Medulla oblongata (tissue), 1 donor: ENCODE data around the gene SH3TC1.

Experiments used
- DNase-seq: peaks from one replicate; pipeline ENCODE4 v3.0.0-alpha.2; 2015; ENCODE audit errors: extremely low spot score

The SH3TC1 gene

DNA sequence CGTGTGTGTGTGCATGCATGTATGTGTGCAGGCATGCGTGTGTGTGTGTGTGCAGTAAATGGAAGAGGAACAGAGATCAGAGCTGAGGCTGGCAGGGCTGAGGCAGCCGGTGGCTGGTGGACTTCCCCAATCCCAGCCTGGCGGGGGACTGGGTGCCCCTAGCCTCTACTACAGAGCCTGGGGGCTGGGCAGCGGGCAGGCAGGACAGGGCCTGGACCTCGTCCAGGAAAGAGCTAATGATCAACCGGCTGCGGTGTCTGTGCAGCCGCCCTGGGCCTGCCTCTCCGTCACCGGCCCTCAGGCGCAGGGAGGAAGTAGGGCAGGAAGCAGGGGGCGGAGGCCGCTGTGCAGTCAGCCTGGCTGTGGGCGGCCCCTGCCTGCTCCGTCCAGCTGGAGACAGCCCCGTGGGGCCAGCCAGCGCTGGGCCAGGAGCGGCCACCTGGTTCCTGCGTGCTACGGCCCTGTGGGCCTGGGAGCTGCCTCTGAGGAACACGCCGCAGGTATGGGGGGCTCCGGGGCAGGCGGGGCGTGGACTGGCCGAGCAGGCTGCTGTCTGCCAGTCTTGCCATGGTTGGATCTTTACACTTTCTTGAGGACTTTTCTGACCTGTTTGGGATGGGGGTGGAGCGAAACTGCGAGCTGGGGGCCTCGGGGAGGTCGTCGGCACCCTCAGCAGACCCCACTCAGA, at the start of gene SH3TC1:
Gene SH3TC1, plus strand, starts transcription at position 385 of the 688 bp plus-strand sequence. CDS start 5,905 bp downstream, outside the sequence.
- peak; percentile 88 for DNase-seq

DNA sequence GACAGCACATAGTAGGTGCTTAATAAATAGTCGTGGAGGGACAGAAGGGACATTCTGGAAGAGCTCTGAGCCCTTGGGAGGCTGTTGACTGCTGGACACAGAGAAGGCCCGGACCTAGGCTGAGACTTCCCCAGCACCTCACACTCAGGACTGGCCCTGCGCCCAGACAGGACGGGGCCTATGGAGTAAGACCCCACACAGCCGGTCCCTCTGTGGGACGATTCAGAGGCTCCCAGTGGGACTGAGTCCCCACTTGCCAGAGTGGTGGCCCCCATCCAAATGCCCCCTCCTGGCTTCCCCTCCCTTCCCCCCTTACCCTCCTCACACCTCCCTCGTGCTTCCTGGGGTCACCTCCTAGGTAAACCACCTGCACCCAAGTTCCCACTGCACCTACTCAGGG, 49.4 kb upstream of the SH3TC1 start:
- no peak for DNase-seq

GRCh38 chr4:8150152-8151090, 48.7 kb upstream of the SH3TC1 start:
- no peak for DNase-seq

- no peak for DNase-seq
These were observed 47.9 kb upstream of the SH3TC1 start for GRCh38 chr4:8151165-8151650.

DNA sequence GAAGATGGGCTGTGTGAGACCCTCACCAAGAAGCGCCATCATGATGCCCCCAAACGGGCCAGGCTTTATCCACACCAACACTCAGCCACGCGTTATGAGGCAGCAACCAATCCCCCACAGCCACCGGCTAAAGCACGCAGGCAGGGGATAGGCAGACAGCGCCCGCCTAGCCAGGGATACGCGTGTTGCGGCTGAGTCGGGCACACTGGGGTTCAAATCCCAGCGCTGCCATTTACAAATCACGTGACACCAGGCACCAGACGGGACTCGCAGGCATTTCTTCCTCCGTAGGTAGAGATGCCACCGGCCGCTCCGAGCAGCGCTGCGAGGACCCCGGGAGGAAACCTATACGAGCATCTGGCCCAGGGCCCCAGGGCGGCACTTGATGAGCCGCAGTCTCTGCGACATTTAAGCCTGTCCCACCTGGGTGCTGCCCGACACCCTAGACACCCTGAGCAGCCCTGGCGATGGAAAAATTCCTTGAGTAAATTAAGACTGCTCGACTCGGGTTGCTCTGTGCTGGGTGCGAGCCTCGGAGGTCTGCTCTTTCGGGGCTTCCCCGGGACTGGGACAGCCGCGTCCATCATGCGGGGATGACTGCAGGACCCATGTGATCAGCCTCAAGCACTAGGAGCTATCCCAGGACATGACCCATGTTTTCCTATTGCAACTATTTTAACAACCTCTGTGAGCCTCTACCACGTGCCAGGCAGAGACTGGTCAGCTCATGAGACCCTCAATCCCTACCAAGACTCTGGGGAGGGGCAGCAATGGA, 46.8 kb upstream of the SH3TC1 start:
- DNase-seq: no peak

DNA sequence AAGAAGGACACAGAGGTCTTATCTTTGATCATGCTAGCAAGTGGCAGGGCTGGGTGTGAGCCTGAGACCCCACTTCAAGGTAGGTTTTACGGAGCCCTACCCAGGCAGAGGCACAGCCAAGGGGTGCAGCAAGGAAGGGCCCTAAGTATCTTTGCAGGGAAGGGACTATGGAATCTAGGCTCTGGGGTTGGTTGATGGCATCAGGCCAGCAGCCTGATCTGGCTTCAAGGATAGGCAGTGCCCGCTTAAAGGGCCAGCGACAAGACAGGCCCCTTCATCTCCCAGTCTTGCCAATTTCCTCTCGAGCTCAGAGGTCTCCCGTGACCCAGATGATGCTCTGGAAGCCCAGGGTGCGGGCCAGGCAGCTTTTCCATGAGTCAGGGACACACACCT, 46.2 kb upstream of the SH3TC1 start:
- DNase-seq: no peak

GRCh38 chr4:8153441-8153840, 45.6 kb upstream of the SH3TC1 start:
- DNase-seq: no peak

- DNase-seq: no peak
These were observed 44.0 kb upstream of the SH3TC1 start for GRCh38 chr4:8155048-8155447.

DNA sequence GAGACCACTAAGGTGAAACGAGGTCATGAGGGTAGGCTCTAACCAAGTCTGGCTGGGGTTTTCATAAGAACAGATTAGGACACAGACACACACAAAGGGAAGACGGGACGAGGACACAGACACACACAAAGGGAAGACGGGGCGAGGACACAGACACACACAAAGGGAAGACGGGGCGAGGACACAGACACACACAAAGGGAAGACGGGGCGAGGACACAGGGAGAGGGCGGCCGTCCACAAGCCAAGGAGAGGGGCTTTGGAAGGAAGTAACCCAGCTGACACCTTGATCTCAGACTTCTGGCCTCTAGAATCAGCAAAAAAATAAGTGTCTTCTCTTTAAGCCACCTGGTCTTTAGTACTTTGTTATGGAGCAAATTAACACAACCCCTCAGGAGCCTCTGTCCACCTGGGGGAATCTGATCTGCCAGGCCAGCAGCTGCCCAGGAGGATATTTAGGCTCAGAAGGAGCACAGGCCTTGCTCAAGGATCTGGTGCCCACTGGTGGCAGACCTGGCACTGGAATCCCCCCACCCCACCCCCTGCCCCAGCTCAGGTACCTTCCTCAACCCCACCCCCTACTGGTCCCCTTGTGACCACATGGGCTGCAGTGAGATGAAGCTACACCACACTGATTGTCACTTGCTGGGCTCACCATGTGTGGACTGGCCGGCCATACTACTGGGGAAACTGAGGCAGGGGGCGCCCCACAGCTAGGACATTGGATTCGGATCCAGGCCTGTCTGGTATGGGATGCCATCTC, 43.2 kb upstream of the SH3TC1 start:
- DNase-seq: no peak

DNA sequence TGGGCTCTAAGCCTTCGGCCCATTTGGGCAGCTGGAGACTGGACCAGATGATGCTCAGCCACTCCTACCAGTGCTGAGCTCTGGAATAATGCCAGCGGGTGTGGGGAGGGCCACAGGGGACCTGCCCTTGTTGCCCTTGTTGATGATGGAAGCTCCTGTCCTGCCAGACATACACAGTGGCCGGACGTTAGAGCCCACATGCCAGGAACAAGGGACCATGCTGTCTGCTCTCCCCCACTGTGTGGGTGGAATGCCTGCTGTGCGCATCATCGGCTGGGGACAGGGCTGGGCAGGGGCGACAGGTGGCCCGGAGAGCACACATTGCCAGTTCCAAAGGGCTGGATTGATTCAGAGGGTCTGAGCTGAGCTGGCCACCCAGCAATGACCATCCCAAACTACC, 42.5 kb upstream of the SH3TC1 start:
- no peak for DNase-seq

- DNase-seq: no peak
These were observed 41.6 kb upstream of the SH3TC1 start for GRCh38 chr4:8157496-8157895.

DNA sequence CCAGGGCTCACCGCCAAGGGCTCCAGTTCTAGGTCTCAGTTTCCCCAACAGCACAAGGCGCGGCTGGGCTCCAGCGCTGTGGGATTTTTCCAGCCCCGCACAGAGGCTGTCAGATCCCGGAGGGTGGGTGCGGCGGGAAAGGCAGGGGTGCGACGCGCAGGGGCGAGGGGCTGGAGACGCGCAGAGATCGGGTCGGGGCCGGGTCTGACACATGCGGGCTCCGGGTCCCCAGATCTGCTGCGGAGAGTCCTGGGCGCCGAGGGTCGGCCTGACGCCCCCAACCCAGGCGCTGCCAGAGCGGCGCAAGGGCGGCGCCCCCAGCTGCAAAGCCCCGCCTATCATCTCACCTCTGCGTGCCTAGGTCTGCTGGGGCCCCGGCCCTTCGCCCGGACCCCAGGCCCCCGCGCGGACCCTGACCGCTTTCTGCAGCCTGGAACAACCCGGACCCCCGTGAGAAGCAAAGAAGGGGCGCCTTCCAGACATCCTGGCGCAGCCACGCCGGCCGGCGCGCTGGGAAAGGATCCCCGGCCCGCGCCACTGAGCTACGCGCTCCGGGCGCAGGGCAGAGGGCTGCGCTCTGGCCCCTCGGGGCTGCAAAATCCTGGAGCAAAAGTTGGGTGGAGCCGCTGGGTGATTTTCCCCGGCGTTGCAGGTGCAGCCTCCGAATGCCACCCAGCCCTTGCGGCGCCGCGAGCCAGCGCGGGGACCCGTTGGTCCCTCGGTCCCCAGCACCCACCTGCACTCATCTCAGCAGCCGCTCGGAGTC, 41.0 kb upstream of the SH3TC1 start:
- DNase-seq: no peak

DNA sequence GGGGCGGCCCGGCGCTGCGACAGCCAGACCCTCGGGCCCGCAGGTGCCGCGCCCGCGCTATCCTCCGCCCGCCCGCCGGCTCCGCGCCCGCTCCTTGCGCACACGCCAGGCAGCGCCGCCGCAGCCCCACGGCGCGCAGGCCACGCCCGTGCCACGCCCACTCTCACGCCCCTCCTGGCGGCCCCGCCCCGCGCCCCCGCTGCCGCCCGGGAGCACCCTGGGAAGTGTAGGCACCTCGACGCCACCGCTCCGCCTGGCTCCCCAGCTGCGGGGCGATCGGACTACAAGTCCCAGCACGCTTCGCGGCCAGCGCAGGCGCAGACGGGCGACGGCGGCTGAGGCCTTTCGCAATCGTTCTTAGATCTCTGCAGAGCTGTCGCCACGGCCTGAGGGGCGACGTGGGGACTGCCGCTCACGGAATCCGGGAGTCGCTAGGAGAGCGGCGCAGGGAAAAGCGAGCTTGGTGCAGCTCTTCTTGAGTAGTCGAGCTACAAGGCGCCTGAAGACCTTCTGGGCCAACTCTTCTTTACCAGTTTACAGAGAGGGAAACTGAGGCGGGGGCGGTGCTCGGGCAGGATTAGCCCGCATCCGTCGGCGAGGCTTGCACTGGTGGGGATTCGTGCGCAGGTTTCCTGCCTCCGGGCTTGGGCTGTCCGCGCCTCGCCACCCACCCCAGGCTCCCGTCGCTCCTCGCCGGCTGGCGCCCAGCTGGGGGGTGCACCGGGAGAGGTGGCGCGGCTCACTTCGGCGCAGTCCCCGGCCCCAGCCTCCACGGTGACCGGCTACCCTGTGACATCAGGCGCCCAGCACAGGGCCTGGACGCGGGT, 40.2 kb upstream of the SH3TC1 start, which contains the start of gene ABLIM2:
Gene ABLIM2, minus strand, starts transcription at position 104 of the 827 bp plus-strand sequence. CDS start 124 bp downstream, outside the sequence.
- peak; percentile 97 for DNase-seq

GRCh38 chr4:8159537-8160232, 39.4 kb upstream of the SH3TC1 start:
- DNase-seq: no peak

GRCh38 chr4:8160233-8160560, 38.9 kb upstream of the SH3TC1 start:
- DNase-seq: no peak

DNA sequence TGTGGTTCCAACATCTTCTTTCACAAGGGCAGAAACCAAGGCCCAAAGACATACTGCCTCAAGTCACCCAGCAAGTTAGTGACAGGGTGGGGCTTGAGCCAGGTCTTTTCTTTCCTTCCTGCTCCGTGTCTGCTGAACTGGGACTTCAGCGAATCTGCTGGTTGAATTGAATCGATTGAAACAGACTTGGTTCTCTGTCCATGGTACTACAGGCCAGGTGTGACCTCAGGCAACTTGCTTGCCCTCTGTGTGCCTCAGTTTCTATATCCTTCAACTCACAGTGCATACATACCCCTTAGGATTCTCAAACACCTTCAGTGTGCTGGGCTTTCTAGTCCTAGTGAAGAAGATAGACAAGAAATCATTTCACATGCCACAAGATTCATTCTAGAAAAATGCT, 38.5 kb upstream of the SH3TC1 start:
- DNase-seq: no peak

DNA sequence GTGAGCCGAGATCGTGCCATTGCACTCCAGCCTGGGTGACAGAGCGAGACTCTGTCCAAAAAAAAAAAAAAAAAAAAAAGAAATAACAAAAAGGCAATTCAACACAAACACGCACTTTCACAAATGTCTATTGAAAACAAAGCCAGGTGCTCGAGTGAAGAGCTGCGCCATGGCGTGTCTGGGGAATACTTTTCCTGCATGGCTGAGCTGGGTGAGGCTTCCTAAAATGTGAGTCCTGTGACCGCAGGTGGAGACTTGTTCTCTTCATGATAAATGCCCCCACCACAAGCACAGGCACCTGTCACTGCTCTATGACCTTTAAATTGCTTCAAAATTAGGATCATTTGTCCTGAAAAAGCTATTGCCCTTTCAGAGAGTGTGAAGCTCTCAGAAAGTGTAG, 36.5 kb upstream of the SH3TC1 start:
- no peak for DNase-seq

- no peak for DNase-seq
These were observed 36.1 kb upstream of the SH3TC1 start for GRCh38 chr4:8163026-8163425.
